ENCODE data around the gene PACRG.

The PACRG gene

GRCh38 chr6:162960679-162961457 lies 233.1 kb downstream of the PACRG start:
- H3K4me3 ChIP-seq (ENCODE audit: low read depth, low read length) = no peak overlapping the region
- DNase-seq (ENCODE audit: low read depth) = no peak
- TF ChIP-seq POLR2A (IDR thresholded peaks at IDR 0.05; ENCODE audit: extremely low read depth, insufficient read length) (no peak), CTCF (IDR thresholded peaks at IDR 0.05; ENCODE audit: low read depth, low read length) (no peak), MYC (IDR thresholded peaks at IDR 0.05; ENCODE audit: low read depth, low read length) (no peak), MAX (IDR thresholded peaks at IDR 0.05; ENCODE audit: low read depth, low read length) (no peak)

GRCh38 chr6:162962093-162962492 lies 234.3 kb downstream of the PACRG start:
- TF ChIP-seq MYC (IDR thresholded peaks at IDR 0.05; ENCODE audit: low read depth, low read length) (no peak), POLR2A (IDR thresholded peaks at IDR 0.05; ENCODE audit: extremely low read depth, insufficient read length) (no peak), MAX (IDR thresholded peaks at IDR 0.05; ENCODE audit: low read depth, low read length) (no peak), CTCF (IDR thresholded peaks at IDR 0.05; ENCODE audit: low read depth, low read length) (no peak)
- DNase-seq (ENCODE audit: low read depth) = no peak
- no peak overlapping the region for H3K4me3 ChIP-seq (ENCODE audit: low read depth, low read length)

- TF ChIP-seq CTCF (IDR thresholded peaks at IDR 0.05; ENCODE audit: low read depth, low read length) (no peak), MYC (IDR thresholded peaks at IDR 0.05; ENCODE audit: low read depth, low read length) (no peak), MAX (IDR thresholded peaks at IDR 0.05; ENCODE audit: low read depth, low read length) (no peak), POLR2A (IDR thresholded peaks at IDR 0.05; ENCODE audit: extremely low read depth, insufficient read length) (no peak)
- no peak for DNase-seq (ENCODE audit: low read depth)
- no peak overlapping the region for H3K4me3 ChIP-seq (ENCODE audit: low read depth, low read length)
Observed at GRCh38 chr6:162963861-162964260, 236.1 kb downstream of the PACRG start.

- no peak for DNase-seq (ENCODE audit: low read depth)
- TF ChIP-seq MYC (IDR thresholded peaks at IDR 0.05; ENCODE audit: low read depth, low read length) (no peak), POLR2A (IDR thresholded peaks at IDR 0.05; ENCODE audit: extremely low read depth, insufficient read length) (no peak), MAX (IDR thresholded peaks at IDR 0.05; ENCODE audit: low read depth, low read length) (no peak), CTCF (IDR thresholded peaks at IDR 0.05; ENCODE audit: low read depth, low read length) (no peak)
- H3K4me3 ChIP-seq (ENCODE audit: low read depth, low read length) = no peak overlapping the region
Observed at GRCh38 chr6:162964488-162965140, 236.8 kb downstream of the PACRG start.

- no peak for TF ChIP-seq MYC (IDR thresholded peaks at IDR 0.05; ENCODE audit: low read depth, low read length)
- no peak for TF ChIP-seq MAX (IDR thresholded peaks at IDR 0.05; ENCODE audit: low read depth, low read length)
- TF ChIP-seq CTCF (IDR thresholded peaks at IDR 0.05; ENCODE audit: low read depth, low read length) = no peak
- TF ChIP-seq POLR2A (IDR thresholded peaks at IDR 0.05; ENCODE audit: extremely low read depth, insufficient read length) = no peak
- no peak for DNase-seq (ENCODE audit: low read depth)
- H3K4me3 ChIP-seq (ENCODE audit: low read depth, low read length) = no peak overlapping the region
Observed at GRCh38 chr6:162965366-162965765, 237.6 kb downstream of the PACRG start.

Data from NB4 (cell line).